ENCODE results near the gene CD7. TPM values are rescaled to one million over a fixed set of nuclear protein-coding genes. Genes with fewer than 3 reads are reported as not detected.

The CD7 gene
- total and polyA plus RNA-seq, 7 donors: 0.60 to 38.3 (median 4.3) TPM; not detected in 2

GRCh38 chr17:82280537-82280936 lies 36.9 kb downstream of the CD7 start:
- WGBS, 2 donors: 94 to 96% methylated on average over 8 of the region's 8 CpGs
- Histone ChIP-seq H3K27ac (no peak overlapping the region), H3K9me3 (no peaks in the 10 kb centered on the region), H3K4me1 (peaks cover 0 to 10% (median 9%) of the 10 kb centered on the region in 4 donors), H3K27me3 (no peaks in the 10 kb centered on the region), H3K36me3 (no peaks in the 10 kb centered on the region), H3K4me3 (no peak overlapping the region)
- intact Hi-C loops (cut with DNase I): no loop called here
- TF ChIP-seq POLR2A (IDR thresholded peaks at IDR 0.05) (no peak), EP300 (IDR thresholded peaks at IDR 0.05) (no peak), POLR2AphosphoS5 (IDR thresholded peaks at IDR 0.05) (no peak), CTCF (IDR thresholded peaks at IDR 0.05) (no peak)
- no peak for DNase-seq

GRCh38 chr17:82278786-82279391 lies 38.5 kb downstream of the CD7 start:
- H3K27me3 ChIP-seq: no peaks in the 10 kb centered on the region
- H3K27ac ChIP-seq: no peak overlapping the region
- TF ChIP-seq EP300 (IDR thresholded peaks at IDR 0.05): no peak
- no peak for TF ChIP-seq CTCF (IDR thresholded peaks at IDR 0.05)
- TF ChIP-seq POLR2A (IDR thresholded peaks at IDR 0.05): no peak
- no peak for TF ChIP-seq POLR2AphosphoS5 (IDR thresholded peaks at IDR 0.05)
- no peaks in the 10 kb centered on the region for H3K36me3 ChIP-seq
- no peaks in the 10 kb centered on the region for H3K9me3 ChIP-seq
- H3K4me1 ChIP-seq: peaks cover 0 to 25% (median 20%) of the 10 kb centered on the region in 4 donors
- WGBS, 2 donors: 85 to 86% methylated on average over 16 of the region's 16 CpGs
- intact Hi-C loops (cut with DNase I): no loop called here
- DNase-seq: no peak
- no peak overlapping the region for H3K4me3 ChIP-seq

- DNase-seq: no peak
- H3K27me3 ChIP-seq: no peaks in the 10 kb centered on the region
- peaks cover 0 to 24% (median 18%) of the 10 kb centered on the region in 4 donors for H3K4me1 ChIP-seq
- H3K9me3 ChIP-seq: no peaks in the 10 kb centered on the region
- no peak overlapping the region for H3K4me3 ChIP-seq
- no peaks in the 10 kb centered on the region for H3K36me3 ChIP-seq
- intact Hi-C loops (cut with DNase I): no loop called here
- WGBS, 2 donors: 90 to 92% methylated on average over 9 of the region's 9 CpGs
- TF ChIP-seq POLR2AphosphoS5 (IDR thresholded peaks at IDR 0.05) (no peak), CTCF (IDR thresholded peaks at IDR 0.05) (no peak), POLR2A (IDR thresholded peaks at IDR 0.05) (no peak), EP300 (IDR thresholded peaks at IDR 0.05) (no peak)
- H3K27ac ChIP-seq: no peak overlapping the region
Measured at GRCh38 chr17:82278308-82278707, 39.1 kb downstream of the CD7 start.

GRCh38 chr17:82277851-82278250 lies 39.6 kb downstream of the CD7 start:
- WGBS, 2 donors: 88 to 90% methylated on average over 12 of the region's 12 CpGs
- Histone ChIP-seq H3K36me3 (no peaks in the 10 kb centered on the region), H3K9me3 (no peaks in the 10 kb centered on the region), H3K4me1 (peaks cover 0 to 20% (median 15%) of the 10 kb centered on the region in 4 donors), H3K27me3 (no peaks in the 10 kb centered on the region), H3K4me3 (no peak overlapping the region), H3K27ac (no peak overlapping the region)
- no peak for TF ChIP-seq POLR2AphosphoS5 (IDR thresholded peaks at IDR 0.05)
- TF ChIP-seq EP300 (IDR thresholded peaks at IDR 0.05): no peak
- no peak for TF ChIP-seq POLR2A (IDR thresholded peaks at IDR 0.05)
- no peak for TF ChIP-seq CTCF (IDR thresholded peaks at IDR 0.05)
- DNase-seq: no peak
- intact Hi-C loops (cut with DNase I): no loop called here

- 89 to 91% methylated on average over 5 of the region's 5 CpGs for WGBS, 2 donors
- intact Hi-C loops (cut with DNase I): no loop called here
- Histone ChIP-seq H3K27me3 (no peaks in the 10 kb centered on the region), H3K36me3 (peaks cover 0 to 1% (median 0%) of the 10 kb centered on the region in 4 donors), H3K27ac (no peak overlapping the region), H3K9me3 (no peaks in the 10 kb centered on the region), H3K4me3 (no peak overlapping the region), H3K4me1 (peaks cover 0 to 23% (median 21%) of the 10 kb centered on the region in 4 donors)
- no peak for TF ChIP-seq POLR2A (IDR thresholded peaks at IDR 0.05)
- TF ChIP-seq CTCF (IDR thresholded peaks at IDR 0.05): no peak
- TF ChIP-seq EP300 (IDR thresholded peaks at IDR 0.05): no peak
- no peak for TF ChIP-seq POLR2AphosphoS5 (IDR thresholded peaks at IDR 0.05)
- DNase-seq: no peak
Measured at GRCh38 chr17:82276938-82277337, 40.5 kb downstream of the CD7 start.
